NCI-H460 (cell line): Measurements from ENCODE around the gene RBM23. TPM values are rescaled to one million over a fixed set of nuclear protein-coding genes. Genes with fewer than 3 reads are reported as not detected.
"Not testable (repeated sequence)": the region's sequence is repeated elsewhere in the genome, so short reads cannot be mapped to it uniquely, and the experiment has no call there.

Experiments
- DNase-seq: peaks from one replicate; pipeline ENCODE4 v3.0.0-alpha.2; 2016; ENCODE audit warnings: low read depth; ENCODE audit errors: extremely low read depth
- total RNA-seq: library from RNA; depleted of rRNA; stranded (reverse); fragments of >200 nt; shearing (Covaris generic); gene quantifications from 2 replicates; pipeline ENCODE4 v1.2.3, GENCODE V29; 2014

Gene RBM23
- total RNA-seq, 1 experiment from 2014 or later = 64.8 TPM

DNA sequence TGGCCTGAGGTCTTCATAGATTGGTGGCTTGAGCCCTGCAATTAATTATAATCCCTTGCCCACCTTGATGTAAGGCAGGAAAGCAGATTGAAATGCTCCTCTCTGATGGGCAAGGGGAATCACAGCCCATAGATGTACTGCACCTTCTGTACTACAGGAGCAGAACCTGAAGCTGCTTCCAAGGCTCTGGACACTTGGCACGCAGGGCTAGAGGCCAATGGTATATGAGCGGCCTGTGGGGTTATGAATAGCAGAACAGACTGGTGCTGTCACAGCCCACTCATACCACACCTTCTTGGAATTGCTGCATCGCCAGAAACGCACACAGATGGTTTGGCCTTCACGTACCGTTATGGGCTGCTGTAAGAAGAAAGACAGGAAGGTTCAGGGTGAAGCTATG is 1.7 kb upstream of the RBM23 start:
- DNase-seq = no peak

DNA sequence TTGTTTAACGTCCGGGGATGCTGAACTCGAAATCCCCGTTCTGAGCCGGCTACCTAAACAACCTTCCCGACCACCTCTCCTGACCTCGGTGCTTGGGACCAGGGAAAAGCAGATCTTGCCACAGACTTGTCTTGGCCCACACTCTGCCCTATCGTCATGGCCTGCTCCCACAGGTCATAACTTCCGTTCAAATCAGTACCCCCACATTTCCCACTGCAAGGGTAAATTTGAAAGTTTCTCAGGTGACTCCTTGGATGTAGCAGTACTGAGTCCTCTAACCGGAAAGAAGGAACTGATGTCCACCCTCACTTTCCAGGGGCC is 612 bp upstream of the RBM23 start:
- no peak for DNase-seq

DNA sequence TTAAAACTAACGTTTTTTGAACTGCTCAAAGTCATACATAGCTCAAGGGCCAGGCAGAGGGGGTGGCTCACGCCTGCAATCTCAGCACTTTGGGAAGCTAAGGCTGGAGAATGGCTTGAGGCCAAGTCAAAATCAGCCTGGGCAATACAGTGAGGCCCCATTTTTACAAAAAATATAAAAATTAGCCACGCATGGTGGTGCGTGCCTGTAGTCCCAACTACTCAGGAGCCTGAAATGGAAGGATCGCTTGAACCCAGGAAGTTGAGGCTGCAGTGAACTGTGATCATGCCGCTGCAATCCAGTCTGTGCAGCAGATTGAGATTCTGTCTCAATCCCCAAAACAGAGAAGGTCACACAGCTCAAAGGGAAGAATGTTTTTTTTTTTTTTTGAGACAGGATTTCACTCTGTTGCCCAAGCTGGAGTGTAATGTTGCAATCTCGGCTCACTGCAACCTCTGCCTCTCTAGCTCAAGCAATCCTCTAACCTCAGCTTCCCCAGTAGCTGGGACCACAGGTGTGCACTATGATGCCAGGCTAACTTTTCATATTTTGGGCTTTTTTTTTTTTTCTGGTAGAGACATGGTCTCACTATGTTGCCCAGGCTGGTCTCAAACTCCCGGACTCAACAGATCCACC is 2.9 kb downstream of the RBM23 start:
- DNase-seq = no peak

DNA sequence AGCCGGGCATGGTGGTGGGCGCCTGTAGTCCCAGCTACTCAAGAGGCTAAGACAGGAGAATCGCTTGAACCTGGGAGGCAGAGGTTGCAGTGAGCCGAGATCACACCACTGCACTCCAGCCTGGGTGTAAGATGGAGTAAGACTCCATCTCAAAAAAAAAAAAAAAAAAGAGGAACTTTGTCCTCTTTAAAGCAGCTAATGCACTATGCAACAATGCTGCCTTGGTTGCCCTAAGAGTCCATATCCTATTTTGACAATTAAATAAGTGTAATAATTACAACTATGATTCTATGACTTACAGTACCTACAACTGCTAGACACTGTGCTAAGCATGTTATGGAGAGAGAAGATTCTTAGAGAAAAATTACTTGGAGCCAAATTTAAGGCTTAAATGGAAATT is 4.1 kb downstream of the RBM23 start:
- not testable (repeated sequence) for DNase-seq

DNA sequence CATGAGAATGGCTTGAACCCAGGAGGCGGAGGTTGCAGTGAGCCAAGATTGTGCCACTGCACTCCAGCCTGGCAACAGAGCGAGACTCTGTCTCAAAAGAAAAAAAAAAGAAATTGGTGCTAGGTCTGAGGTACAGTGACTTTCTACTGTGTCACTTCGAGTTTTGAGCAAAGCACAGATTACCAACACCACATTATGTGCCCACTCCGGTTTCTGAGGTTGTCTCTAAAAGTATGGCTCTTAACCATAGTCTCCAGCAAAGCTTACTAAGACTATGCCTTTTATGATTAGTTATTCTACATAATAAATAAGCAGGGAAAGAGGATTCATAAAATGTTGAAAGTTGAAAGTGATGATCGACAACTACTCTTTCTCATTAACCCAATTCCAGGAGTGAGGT is 8.0 kb downstream of the RBM23 start:
- no peak for DNase-seq

DNA sequence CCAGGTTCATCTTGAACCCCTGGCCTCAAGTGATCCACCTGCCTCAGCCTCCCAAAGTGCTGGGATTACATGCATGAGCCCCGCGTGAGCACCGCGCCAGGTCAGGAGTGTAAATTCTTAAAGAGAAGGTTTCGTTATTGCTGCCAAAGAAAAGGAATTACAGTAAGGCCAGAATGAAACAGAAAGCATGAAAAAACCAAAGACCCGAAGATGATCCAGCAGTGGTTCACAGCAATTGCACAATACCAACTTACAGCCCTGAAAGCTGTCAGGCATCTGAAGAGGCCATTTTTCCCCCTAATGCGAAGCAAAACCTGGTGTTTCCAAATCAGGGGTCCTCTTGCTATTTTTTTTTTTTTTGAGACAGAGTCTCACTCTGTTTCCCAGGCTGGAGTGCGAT is 10.3 kb downstream of the RBM23 start:
- DNase-seq = no peak

DNA sequence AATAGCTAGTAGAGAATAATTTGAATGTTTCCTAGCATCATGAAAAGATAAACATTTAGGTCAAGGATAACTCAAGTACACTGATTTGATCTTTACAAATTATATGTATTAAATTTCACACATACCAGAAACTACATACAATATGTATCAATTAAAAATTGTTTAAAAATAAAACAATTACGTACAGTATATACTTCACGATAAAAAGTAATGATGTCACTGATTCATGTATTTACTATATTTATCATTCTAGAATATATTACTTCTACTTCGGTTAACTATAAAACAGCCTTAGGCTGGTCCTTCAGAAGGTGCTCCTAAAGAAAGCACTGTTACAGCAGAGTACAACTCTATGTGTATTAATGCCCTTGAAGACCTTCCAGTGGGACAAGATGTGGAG is 11.5 kb downstream of the RBM23 start:
- DNase-seq = no peak

DNA sequence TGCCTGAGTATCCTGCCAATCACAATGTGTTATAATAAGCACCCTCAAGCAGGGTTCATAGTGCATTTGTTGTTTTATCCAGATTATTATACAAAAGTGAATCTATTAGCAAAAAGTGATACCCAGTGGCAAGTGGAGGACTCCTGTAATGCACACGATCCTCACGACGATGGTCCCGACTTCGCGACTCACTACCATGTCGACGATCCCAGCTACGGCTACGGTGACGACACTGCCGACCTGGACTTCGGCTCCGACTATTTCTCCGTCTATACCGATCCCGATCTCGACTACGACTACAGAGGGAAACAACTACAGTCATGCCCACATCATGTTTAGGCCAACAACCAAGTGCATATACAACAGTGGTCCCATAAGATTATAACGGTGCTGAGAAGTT is 12.9 kb downstream of the RBM23 start:
- no peak for DNase-seq

DNA sequence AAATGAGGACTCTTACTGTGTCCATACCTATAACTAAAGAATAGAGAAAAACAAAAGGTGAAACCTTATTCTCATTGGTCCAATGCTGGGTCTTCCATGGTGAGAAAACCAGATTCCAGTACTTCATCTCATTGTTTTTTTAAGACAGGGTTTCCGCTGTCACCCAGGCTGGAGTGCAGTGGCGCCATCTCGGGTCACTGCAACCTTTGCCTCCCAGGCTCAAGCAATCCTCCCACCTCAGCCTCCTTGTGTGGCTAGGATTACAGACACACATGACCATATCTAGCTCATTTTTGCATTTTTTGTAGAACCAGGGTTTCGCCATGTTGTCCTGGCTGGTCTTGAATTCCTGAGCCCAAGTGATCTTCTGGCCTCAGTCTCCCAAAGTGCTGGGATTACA is 13.3 kb downstream of the RBM23 start:
- no peak for DNase-seq

DNA sequence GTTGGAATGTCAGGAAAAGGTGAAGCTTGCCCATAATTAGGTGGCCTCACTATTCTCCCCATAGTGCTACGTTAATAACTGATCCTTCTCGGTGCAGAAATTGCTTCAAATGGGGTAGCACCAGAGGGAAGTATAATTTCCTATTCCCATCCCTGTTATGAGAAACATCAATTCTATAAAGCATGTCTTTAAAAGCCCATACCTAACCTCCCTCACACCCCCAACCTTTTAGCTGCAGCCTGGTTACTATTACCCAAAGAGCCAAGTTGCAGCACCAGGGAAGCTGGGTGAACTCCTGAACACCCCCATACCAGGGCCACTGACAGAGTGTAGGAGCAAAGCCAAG is 15.2 kb downstream of the RBM23 start:
- DNase-seq = no peak

DNA sequence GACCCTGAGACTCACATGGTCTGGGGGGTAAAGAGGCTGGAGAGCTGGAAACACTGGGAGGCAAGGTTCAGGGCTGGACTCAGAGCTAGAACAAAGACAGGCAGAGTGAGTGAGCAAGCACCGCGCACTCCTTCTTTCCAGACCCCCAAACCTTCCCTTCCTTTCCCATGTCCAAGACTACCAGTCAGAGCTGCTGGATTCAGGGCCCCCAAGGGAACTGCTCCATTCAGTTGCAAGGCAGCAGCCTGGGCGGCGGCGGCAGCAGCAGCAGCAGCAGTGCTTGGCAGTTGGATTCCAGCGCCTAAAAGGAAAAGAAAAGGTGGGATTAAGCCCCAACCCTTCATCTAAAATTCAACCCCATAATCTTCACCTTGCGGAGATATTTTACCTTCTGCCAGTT is 17.1 kb downstream of the RBM23 start:
- no peak for DNase-seq

DNA sequence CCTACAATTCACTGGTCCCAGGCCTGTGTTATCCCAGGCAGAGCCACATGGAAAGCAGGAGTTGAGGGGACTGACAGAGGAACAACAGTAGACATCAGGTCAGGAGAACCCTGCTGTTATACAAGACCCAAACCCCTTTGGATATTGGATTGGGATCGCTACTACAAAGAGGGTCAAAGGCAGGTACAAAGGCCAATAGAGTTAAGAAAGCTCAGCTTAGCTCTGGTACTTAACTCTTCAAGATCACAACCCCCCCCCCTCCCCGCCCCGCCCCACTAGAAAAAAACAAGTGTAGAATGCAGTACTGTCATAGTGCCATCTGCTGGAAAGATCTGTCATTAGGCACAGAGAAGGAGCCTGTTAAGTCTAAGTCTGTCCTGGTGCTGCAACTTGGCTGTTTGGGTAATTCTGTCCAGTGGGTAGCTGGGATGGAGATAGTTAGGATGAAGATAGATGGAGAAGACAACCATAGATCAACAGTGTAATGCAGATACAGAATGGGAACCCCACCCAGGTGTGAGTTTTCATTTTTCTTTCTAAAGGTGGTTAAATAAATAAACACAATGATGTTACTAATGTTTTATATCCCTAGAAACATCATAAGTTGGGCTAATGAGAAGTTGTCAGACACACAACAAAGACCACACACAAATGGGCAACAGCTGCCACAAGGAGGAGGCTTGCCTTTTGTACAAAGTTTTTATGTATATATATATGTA is 18.7 kb downstream of the RBM23 start:
- DNase-seq = peak; percentile 73

DNA sequence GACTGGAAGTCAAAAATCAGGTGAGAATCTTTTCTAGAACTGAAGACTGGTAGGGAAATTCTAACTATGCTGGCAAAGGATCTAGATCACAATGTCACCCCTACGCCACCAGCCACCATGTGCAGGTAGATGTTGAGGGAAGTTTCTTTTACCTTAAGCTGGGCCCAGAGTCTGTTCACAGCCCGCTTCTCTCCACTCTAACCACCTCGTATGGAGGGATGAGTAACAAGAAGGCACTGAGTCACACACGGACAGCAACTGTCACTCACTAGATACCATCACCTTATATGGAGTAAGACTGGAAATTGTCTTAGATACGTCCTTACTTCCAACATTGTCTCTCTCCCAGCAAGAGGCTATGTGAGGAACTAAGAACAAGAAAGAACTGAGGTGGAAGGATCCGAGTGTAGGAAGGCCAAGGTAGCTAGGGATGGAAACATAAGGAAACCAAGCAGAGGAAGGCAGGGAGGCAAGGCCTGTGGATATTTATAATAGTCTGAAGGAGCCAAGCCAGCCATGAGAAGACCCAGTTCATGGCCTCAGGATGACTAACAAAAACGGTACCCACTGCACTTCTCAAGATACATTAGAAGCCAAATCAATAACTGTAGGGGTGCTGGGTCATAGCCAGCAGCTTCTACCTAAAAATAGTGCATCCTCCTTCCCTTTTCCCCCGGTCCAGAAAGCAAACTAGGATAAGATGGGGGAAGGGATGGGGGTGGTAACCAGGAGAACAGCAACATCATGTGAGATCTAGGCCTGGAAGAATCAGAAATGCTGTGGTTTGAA is 20.5 kb downstream of the RBM23 start:
- no peak for DNase-seq

DNA sequence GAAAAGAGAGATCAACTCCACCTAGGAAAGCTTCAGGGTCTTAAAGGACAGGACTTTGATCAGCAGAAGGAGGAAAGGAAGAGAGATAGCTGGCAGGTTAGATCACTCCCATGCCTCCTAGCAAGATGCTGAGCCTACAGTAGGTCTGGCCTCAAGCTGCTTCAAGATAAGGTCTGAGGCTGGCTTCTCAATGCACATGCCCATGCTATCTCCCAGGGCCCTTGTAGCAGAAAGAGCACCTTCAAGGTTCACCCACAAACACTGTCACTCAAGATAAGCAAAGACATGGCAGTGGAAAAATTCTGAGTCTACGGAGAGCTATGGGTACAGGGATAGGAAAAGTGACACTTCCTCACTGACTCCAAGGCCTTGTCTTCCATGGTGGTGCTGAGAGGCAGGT is 21.6 kb downstream of the RBM23 start:
- no peak for DNase-seq

DNA sequence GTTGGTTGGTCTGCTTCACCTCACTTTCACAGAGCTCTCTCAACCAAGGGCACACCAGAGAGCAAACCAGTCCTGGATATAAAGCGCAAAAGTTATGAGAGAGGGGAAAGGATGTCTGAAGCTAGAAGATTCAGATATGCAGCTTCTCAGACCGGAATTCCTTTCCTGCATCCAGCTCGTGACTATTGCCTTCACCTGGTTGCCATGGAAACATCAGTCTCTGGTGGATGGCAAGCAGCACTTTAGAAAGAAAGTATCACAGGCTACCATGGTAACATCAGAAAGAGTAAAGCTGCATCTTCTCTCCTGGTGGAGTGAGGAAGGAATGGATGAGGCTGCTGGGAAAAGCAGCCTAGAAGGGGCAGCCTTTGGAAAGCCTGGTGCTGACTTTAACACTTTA is 22.2 kb downstream of the RBM23 start:
- DNase-seq = no peak

DNA sequence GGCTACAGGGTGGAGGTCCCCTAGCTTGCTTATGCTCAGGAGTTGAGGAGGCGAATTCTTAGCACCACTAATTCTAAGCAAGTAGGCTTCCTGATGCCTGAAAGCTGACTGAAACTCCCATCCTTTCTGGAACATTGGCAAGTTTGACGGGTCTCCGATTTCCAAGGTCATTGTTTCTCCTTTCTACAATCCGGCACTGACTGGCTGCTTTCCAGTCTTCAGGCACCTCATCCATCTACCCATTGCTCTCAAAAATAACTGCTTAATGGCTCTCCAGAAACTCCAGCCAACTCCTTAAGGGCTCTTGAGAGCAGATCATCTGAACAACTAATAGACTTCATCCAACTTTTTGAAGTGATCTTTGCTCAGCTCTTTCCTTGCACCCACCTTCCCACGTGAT is 22.6 kb downstream of the RBM23 start:
- no peak for DNase-seq

DNA sequence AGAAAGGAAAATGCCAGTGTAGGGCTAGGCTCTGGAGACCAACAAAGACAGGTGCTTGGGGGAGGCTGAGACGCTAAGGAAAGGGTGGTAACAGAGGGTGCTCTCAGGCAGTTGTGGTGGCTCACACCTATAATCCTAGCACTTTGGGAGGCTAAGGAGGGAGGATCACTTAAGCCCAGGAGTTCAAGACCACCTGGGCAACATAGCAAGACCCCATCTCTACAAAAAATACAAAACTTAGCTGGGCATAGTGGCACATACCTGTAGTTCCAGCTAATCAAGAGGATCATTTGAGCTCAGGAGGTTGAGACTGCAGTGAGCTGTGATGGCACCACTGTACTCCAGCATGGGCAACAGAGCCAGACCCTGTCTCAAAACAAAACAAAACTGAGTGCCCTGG is 23.5 kb downstream of the RBM23 start:
- DNase-seq = no peak

DNA sequence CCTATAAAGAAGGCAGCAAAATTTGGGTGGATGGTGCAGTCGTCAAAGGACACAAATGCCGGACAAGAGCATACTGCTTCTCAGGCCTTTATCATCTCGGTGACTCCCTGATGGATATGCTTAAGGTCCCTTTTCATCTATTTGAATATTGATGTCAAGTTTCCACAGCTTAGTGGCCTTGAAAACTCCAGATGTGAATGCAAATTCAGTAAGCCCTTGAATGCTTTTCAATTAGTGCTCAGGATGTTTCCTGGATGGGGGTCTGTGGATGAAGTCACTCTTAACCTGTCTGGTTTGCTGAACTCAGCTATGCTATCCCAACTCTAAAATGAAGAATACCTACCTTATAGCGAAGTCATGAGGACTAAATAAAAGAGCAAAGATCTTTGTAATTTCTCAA is 25.2 kb downstream of the RBM23 start:
- DNase-seq = no peak

DNA sequence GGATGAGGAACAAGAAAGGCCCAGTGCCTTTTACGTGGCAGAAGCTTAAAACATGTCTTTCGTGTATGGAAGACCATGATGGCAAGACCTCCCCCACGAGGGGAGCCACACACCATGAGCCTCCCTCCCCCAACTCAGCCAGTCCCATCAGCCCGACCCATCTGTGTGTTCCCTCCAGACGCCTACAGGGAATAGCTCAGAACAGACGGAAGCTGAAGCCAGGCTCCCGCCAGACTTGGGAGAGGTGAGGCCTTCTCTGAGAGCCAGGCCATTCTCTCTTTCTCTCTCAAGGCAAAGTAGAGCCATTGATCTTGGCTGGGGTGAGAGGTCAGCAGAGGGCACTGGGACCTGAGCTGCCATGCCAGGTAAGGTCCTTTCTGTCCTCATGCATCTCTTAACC is 26.5 kb downstream of the RBM23 start:
- DNase-seq = no peak

DNA sequence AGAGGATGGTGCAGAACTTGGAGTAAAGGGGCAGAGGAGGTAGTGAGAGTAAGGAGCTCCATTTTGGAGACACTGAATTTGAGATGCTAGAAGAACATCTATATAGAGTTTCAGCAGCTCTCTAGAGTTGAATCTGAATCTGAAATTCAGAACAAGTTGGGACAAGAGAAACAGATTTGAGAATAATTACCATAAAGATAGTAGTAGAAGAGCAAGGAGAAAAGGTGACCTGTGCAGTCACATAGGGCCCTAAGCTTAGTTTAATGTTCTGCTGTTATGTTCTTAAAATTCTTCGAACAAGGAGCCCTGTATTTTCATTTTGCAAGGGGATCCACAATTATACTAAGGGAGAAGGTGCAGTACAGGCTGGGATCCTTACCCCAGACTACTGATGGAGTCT is 28.5 kb downstream of the RBM23 start:
- no peak for DNase-seq

DNA sequence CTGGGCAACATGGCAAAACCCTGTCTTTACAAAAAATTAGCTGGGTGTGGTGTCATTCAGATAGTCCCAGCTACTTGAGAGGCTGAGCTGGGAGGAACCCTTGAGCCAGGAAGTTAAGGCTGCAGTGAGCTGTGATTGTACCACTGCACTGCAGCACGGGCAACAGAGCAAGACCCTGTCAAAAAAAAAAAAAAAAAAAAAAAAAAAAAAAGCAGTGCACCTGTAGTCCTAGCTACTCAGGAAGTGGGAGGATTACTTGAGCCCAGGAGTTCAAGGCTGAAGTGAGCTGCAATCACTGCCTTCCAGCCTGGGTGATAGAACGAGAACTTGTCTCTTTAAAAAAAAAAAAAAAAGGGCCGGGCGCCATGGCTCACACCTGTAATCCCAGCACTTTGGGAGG is 30.3 kb downstream of the RBM23 start:
- DNase-seq = no peak

DNA sequence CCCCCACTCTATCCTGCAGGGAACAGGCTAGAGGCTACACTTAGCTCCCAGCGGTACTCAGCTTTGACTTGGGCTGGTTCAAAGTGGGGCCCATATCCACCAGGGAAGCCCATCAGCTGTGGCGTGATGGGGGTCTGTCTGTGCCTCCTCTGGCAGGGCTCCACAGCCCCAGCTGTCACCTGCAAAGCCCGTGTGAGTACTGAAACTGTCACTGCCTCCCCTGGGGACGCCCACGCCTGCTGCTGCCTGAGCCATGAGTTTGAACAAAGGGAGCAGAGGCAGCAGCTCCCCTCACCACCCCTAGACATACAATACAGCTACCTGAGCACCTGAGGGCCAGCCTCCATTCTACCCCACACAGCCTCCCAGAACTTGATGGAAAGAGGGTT is 31.0 kb downstream of the RBM23 start:
- DNase-seq = no peak
